Caki2 (cell line): Measurements from ENCODE around the gene IPMK. TPM values are rescaled to one million over a fixed set of nuclear protein-coding genes. Genes with fewer than 3 reads are reported as not detected.
A peak's percentile ranks its signal among the peaks of the same experiment; 100 is the strongest.
"Not testable (repeated sequence)": the region's sequence is repeated elsewhere in the genome, so short reads cannot be mapped to it uniquely, and the experiment has no call there.

Experiments
- DNase-seq: peaks from one replicate; pipeline ENCODE4 v3.0.0-alpha.2; 2015; ENCODE audit warnings: low read depth
- in situ Hi-C: cut with HindIII; loops from 2 replicates; pipeline ENCODE4 v1.10.0; 2016; ENCODE audit warnings: low sequenced_read_pairs, low pct_unique_long_range_greater_than_20kb, mixed read lengths
- total RNA-seq: library from RNA; depleted of rRNA; stranded (reverse); fragments of >200 nt; shearing (Covaris generic); gene quantifications from 2 replicates; pipeline ENCODE4 v1.2.3, GENCODE V29; 2014; ENCODE audit warnings: low replicate concordance

Gene IPMK
- total RNA-seq, 1 experiment from 2014 or later: 1.8 TPM

GRCh38 chr10:58240531-58240930, 27.2 kb downstream of the IPMK start:
- DNase-seq: peak; percentile 29
- in situ Hi-C loops: no loop called here

DNA sequence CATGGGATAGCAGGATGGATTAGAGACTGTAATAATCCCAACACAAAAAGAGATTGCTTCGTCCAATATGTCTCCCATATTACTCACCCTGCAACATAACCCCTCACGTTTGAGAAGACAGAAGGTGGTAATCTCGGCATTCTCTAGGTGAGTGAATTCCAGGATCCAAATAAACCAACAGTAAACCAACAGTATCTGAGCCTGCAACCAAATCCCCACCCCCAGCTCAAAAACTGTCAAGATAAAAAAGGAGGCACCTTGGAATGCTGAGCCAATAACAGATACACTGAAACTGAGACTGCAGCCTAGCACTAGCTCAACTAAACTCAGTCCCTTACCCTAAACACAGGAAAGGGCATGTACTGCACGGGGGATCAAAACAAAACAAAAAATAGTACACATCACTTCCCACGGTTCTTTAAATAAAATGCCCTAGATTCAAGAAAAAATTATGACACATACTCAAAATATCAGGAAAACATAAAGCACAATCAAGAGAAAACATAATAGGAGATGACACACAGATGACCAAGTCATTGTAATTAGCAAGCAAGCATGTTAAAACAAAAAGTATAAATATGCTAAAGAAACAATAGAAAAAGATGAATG, 28.0 kb downstream of the IPMK start:
- no peak for DNase-seq

GRCh38 chr10:58237014-58237834, 30.5 kb downstream of the IPMK start:
- peak; percentile 70 for DNase-seq
- in situ Hi-C loops: no loop called here

More for the DNA sequence above, 28.0 kb downstream of the IPMK start:
- in situ Hi-C loops: no loop called here

DNA sequence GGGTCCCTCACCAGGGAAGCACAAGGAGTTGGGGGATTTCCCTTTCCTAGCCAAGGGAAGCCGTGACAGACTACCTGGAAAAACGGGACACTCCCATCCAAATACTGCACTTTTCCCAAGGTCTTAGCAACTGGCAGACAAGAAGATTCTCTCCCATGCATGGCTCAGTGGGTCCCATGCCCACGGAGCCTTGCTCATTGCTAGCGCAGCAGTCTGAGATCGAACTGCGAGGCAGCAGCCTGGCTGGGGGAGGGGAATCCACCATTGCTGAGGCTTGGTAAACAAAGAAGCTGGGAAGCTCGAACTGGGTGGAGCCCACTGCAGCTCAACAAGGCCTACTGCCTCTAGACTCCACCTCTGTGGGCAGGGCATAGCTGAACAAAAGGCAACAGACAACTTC, 37.8 kb downstream of the IPMK start:
- in situ Hi-C loops: not testable (repeated sequence)

GRCh38 chr10:58225654-58226053, 42.0 kb downstream of the IPMK start:
- DNase-seq: no peak
- in situ Hi-C loops: no loop called here

More for the DNA sequence above, 37.8 kb downstream of the IPMK start:
- DNase-seq: not testable (repeated sequence)

- no peak for DNase-seq
- in situ Hi-C loops: no loop called here
These were observed 46.8 kb downstream of the IPMK start for GRCh38 chr10:58220769-58221451.

GRCh38 chr10:58219875-58220274, 47.8 kb downstream of the IPMK start:
- in situ Hi-C loops: no loop called here
- no peak for DNase-seq

- peak; percentile 21 for DNase-seq
- in situ Hi-C loops: no loop called here
These were observed 50.1 kb downstream of the IPMK start for GRCh38 chr10:58217612-58218011.

DNA sequence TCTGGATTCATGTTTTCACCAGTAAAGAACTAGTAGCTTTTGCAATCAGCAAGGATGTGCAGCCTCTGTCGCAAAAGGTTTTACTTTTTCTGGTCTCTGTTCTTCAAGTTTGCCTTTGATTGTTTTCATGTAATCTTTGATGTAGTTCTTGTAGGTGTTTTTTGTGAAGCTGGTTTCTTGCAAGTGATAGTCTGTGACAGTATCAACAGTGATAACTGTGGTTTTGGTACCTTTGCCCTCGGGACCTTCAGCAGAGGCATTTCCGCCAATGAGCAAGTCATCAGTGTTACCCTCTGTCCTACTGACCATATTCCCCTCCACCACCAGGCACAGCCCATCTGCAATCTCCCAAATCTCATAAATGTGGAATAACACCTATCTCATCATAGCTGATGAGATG, 55.1 kb downstream of the IPMK start:
- no peak for DNase-seq
- in situ Hi-C loops: no loop called here

- in situ Hi-C loops: no loop called here
- no peak for DNase-seq
These were observed 57.5 kb downstream of the IPMK start for GRCh38 chr10:58210160-58210559.

GRCh38 chr10:58209669-58210068, 58.0 kb downstream of the IPMK start:
- in situ Hi-C loops: no loop called here
- no peak for DNase-seq

- no peak for DNase-seq
- in situ Hi-C loops: no loop called here
These were observed 61.4 kb downstream of the IPMK start for GRCh38 chr10:58206251-58206650.

DNA sequence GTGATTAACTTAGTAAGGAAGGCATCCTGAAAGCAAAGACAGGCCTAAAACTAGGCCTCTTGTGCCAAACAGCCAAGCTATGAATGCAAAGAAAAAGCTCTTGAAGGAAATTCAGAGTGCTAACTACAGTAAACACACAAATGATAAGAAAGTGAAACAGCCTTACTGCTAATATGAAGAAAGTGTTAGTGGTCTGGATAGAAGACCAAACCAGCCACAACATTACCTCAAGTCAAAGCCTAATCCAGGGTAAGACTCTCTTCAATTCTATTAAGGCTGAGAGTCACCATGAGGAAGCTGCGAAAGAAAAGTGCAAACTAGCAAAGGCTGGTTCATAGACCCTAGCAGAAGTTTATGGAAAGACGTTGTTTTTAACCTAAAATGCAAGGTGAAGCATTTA, 66.0 kb downstream of the IPMK start:
- in situ Hi-C loops: no loop called here
- no peak for DNase-seq

DNA sequence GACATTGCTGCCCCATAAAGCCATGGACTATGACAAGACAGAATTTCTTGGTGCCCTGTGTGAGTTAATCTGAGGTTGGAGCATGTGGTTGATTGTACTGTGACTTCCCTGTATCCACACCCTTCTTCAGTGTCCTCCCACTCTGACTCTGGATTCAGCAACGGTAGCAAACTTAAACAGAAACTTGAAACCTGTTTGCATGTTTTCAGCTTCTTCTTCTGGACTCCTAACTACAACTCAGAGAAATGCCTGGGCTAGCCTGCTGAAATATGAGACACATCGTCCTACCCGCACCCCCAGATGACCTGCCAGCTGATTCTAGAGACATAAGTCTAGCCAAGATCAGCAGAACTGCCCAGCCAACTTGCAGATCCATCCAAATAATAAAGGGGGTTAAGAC, 78.4 kb downstream of the IPMK start:
- in situ Hi-C loops: no loop called here
- peak; percentile 28 for DNase-seq

DNA sequence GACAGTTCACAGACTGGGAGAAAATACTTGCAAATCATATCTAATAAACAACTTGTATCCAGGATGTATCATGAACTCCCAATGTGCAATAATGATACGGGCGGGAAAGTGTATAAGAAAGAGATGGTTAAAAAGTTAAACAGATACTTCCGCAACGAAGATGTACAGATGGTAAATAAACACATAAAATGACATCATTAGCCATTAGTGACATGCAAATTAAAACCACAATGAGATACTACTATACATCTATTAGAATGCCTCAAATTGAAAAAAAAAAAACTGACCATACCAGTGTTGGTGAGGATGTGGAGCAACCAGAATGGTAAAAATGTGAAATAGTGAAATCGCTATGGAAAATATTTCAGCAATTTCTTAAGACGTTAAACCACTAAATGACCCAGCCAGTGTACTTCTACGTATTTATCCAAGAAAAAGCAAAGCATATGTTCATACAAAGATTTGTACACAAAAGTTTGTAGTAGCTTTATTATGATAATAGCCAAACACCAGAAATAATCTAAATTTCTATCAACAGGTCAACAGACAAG, 83.5 kb downstream of the IPMK start:
- DNase-seq: no peak
- in situ Hi-C loops: no loop called here

- no peak for DNase-seq
- in situ Hi-C loops: no loop called here
These were observed 87.0 kb downstream of the IPMK start for GRCh38 chr10:58180666-58181065.

DNA sequence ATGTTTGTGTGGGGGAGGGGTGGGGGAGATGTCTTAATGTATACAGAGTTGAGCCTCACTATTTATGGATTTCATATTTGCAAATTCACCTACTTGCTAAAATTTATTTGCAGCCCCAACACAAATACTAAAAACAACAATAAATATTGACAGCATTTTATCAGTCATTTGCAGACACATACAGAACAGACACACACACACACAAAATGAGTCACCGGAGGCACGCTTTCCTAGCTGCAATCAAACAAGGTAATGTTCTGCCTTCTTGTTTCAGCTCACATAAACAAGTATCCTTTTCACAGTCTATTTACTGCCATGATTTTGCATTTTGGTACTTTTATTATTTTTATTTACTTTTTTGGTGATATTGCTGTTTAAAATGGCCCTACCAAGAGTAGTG, 88.5 kb downstream of the IPMK start:
- in situ Hi-C loops: no loop called here
- no peak for DNase-seq

DNA sequence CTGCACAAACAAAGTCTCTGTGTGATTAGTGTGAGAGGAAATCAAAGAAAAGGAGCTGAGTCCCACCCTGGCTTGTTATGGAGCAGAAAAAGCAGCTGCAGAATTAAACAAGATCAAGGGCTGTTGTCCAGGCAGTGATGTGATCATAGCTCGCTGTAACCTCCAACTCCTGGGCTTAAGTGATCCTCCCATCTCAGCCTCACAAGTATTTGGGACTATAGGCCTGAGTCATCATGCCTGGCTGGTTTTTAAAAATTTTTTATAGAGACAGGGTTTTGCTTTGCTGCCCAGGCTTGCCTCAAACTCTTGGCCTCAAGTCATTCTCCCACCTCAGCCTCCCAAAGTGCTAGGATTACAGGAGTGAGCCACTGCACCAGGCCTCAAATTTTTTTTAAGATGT, 88.9 kb downstream of the IPMK start:
- no peak for DNase-seq
- in situ Hi-C loops: no loop called here

DNA sequence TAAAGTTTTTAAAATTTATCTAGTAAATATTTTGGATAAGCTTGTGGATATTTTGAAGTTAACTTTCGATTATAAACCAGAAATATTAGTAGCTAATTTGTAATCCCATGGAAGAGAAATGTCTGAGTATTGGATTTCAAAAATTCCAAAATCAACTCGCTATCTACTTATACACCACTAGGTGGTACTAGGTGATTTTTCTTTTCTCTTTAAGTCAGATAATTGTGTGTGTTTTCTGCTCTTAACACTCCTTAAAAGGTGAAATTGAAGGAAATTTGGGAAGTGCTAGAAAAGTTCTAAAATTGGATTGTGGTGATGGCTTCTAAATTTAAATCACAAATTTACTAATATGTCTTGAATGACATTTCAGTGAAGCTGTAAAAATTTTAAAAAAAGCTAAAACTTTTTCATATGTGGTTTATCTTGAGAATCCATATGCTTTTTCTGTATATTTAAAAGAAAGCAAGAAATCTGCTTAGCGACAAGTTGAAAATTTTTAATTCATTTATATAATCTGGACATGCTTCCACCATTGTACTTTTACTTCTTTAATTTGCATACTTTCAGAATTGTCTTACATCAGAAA, 90.2 kb downstream of the IPMK start:
- DNase-seq: peak; percentile 23
- in situ Hi-C loops: no loop called here
